Vagina (tissue), 2 donors: Measurements from ENCODE around the gene CHD6.

ENCODE experiments used
- POLR2A ChIP-seq, 2 donors: fragments of 450-650 bp; IDR thresholded peaks; one replicate each; pipeline ENCODE4 v1.6.1; 2017; ENCODE audit warnings: antibody characterized with exemption in 2 of 2, mild to moderate bottlenecking in 2 of 2, moderate library complexity in 2 of 2
- POLR2AphosphoS5 ChIP-seq, 2 donors: sonication (generic); formaldehyde crosslinking; IDR thresholded peaks; one replicate each; pipeline ENCODE4 v1.9.0; 2017; ENCODE audit warnings: antibody characterized with exemption in 2 of 2, mild to moderate bottlenecking in 2 of 2, low read depth in 1 of 2; ENCODE audit not compliant: insufficient read depth in 1 of 2
- TF ChIP-seq, protein P1 (sequence below), 3 experiments: fragments of 450-650 bp in 2 of 3; fragments of 200-600 bp in 1 of 3; sonication (generic) in 1 of 3; IDR thresholded peaks; one replicate each; pipeline ENCODE4 v1.5.1; 2017 to 2019; ENCODE audit warnings: antibody characterized with exemption in 3 of 3, mild to moderate bottlenecking in 2 of 3, moderate library complexity in 2 of 3

DNA sequence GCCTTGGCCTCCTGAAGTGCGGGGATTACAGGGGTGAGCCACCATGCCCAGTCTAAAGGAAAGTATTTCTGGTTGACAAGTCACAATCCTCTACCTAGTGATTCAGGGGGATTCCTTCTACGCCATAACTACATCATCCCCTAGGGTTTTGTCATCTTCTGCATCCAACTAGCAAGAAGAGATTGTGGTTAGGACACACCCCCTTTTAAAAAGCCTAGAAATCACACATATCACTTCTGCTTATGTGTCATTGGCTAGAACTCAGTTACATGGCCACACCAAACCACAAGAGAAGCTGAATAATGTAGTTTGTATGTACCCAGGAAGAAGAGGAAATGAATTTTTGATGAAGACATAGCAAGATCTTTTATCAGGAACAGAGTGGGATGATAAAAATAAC is 14.7 kb upstream of the CHD6 start:
- TF ChIP-seq, protein P1, sequence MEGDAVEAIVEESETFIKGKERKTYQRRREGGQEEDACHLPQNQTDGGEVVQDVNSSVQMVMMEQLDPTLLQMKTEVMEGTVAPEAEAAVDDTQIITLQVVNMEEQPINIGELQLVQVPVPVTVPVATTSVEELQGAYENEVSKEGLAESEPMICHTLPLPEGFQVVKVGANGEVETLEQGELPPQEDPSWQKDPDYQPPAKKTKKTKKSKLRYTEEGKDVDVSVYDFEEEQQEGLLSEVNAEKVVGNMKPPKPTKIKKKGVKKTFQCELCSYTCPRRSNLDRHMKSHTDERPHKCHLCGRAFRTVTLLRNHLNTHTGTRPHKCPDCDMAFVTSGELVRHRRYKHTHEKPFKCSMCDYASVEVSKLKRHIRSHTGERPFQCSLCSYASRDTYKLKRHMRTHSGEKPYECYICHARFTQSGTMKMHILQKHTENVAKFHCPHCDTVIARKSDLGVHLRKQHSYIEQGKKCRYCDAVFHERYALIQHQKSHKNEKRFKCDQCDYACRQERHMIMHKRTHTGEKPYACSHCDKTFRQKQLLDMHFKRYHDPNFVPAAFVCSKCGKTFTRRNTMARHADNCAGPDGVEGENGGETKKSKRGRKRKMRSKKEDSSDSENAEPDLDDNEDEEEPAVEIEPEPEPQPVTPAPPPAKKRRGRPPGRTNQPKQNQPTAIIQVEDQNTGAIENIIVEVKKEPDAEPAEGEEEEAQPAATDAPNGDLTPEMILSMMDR (IDR thresholded peaks at IDR 0.05) = no peak
- TF ChIP-seq POLR2A (IDR thresholded peaks at IDR 0.05) = no peak
- TF ChIP-seq POLR2AphosphoS5 (IDR thresholded peaks at IDR 0.05; ENCODE audit: insufficient read depth in 1 of 2, low read depth in 1 of 2) = no peak
